AG08396 (cell line): ENCODE data around the gene TMEM101.
"Not testable (repeated sequence)": the region's sequence is repeated elsewhere in the genome, so short reads cannot be mapped to it uniquely, and the experiment has no call there.

Source experiments
- DNase-seq: peaks from one replicate; pipeline ENCODE4 v3.0.0; 2012; ENCODE audit warnings: low spot score, mixed read lengths

Gene TMEM101

DNA sequence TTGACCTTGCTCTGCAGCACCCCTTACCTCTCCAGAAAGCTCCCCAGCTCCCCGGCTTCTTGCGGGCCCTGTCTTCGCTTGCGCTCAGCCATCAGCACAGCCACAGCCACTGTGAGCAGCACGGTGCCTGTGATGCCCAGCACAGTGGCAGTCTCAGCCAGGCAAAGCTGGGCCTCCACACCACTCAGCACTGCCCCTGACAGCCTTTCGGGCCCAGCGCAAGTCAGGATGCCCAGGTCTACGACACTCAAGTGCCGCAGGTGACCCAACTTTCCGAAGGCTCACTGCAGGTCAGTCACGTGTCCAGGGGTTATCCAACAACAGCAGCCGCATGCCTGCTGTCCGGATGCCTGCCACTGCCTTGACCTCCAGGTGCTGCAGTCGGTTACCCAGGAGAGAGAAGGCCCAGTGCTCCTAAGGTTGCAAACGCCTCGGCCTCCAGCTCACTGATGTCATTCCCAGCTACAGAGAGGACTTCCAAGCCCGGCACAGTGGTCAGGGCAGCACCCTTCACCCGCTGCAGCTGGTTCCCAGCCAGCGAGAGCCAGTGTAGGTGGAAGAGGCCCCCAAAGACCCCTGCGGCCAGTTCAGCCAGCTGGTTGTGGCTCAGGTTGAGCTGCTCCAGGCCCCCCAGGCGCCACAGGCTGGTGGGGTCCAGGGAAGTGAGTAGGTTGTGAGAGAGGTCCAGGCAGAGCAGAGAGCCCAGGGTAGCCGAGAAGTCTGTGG lies 8.9 kb upstream of the TMEM101 start:
- no peak for DNase-seq

DNA sequence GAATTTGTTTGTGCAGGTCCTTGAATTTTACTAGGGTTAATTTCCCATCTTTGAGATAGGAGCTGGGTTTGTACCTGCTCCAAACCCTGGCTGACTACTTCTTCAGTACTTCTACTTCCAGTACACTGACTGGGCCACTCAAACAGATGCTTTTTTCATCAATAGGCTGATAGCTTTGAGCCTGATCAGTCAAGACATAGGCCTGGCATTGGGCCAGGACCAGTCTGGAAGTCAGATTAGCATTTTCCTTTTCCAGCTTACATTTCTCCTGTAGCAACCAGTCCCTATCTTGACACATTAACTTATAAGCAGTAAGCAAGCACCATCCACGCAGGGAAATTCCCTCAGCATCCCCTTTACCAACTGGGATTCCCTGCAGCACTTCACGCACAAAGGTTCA lies 7.5 kb upstream of the TMEM101 start:
- no peak for DNase-seq

DNA sequence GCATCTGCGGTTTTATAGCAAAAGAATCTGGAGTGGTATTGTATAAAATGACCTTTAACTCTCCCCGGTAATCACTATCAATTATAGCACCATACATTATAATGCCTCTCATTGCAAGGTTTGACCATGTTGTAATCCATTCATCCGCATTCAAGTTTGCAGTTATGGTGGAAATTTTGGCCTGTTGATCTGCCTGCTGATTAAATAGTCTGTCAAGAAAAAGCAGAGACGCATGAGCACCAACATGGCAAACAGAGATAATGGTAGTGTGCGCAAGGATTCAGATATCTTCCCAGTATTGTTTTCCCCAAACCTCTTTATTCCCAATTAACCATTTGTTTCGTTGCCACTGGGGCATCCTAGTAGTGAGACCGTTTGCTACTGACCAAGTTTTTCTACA lies 6.5 kb upstream of the TMEM101 start:
- not testable (repeated sequence) for DNase-seq

GRCh38 chr17:44014133-44014436 lies 678 bp downstream of the TMEM101 start:
- DNase-seq = no peak

DNA sequence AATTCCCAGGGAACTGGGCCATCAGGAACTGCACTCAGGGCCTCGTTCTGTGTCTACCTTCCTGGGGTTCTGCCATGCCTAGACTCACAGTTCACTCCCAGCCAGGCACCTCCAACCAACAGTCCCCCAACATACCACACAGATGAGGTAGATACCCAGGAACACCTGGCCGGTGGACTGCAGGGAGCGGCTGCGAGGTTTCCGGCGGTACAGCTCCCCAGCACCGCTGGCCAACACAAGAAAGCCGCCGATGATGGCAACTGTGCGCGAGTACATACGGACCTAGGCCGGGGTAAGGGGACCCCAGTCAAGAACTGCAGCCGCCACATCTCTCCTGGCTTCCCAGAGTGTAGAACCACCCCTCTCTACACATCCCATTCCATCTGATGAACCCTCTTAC lies 1.9 kb downstream of the TMEM101 start:
- DNase-seq = no peak

DNA sequence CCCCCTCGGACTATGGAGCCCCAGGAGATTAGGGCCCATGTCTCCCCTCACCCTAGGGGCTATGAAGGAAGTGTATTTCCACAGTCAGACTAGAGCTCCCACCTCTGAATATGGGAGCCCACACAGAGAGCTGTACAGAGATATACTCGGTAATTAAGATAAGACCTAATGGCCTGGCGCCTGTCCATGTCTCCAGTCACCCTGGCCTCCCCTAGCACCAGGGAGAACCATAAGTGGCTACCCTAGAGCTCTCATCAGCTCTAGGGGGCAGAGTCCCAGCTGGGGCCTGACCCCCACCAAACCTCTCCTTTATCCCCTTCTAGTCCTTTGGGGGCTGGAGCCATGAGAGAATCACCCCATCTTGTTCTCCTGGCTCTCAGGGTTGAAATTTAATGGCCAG lies 2.4 kb downstream of the TMEM101 start:
- DNase-seq = no peak

DNA sequence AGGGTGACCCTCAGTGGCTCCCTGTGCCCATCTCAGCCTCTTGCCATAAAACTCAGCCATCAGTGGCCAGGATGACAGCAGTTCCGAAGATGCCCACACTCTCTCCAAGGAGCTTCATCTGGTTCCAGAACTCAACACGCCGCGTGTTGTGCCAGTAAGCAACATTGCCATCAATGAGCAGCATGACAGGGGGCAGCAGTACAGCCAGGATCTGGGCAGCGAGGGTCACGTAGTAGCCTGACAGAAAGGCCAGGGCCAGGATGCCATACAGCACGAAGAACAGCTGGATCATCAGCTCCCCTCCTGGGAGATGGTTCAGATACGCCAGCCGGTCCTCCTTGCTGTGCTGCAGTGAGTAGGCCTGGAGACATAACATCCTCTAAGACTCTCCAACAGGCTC lies 2.9 kb downstream of the TMEM101 start:
- no peak for DNase-seq

- peak; percentile 67 for DNase-seq
Observed at GRCh38 chr17:44010966-44011647, 3.7 kb downstream of the TMEM101 start.

DNA sequence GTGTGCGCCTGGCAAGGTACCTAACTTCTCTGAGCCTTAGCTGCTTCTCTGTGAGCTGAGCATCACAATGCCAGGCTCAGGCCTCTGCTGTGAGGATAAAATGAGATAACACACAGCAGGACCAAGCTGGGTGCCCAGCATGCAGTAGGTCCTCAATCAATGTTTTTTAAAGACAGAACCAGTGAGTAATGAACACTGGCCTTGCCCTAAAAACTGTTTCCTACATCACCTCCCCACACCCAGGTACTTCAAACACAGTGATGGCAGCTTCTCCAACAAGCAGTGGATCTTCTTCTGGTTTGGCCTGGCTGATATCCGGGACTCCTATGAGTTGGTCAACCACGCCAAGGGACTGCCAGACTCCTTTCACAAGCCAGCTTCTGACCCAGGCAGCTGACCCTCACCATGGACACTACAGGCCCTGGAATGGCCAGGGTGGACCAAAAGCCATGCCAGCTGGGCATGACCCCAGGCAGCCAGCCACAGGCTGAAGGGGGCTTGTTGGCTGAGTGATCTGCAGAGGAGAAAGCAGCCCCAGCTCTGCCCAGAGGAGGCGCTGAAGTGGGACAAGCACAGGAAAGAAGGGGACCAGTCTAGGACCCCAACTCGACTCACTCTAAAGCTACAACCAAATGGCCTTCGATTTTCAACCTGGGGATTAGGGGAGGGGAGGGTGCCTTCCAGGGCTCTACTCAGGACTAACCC lies 6.4 kb downstream of the TMEM101 start:
- no peak for DNase-seq

DNA sequence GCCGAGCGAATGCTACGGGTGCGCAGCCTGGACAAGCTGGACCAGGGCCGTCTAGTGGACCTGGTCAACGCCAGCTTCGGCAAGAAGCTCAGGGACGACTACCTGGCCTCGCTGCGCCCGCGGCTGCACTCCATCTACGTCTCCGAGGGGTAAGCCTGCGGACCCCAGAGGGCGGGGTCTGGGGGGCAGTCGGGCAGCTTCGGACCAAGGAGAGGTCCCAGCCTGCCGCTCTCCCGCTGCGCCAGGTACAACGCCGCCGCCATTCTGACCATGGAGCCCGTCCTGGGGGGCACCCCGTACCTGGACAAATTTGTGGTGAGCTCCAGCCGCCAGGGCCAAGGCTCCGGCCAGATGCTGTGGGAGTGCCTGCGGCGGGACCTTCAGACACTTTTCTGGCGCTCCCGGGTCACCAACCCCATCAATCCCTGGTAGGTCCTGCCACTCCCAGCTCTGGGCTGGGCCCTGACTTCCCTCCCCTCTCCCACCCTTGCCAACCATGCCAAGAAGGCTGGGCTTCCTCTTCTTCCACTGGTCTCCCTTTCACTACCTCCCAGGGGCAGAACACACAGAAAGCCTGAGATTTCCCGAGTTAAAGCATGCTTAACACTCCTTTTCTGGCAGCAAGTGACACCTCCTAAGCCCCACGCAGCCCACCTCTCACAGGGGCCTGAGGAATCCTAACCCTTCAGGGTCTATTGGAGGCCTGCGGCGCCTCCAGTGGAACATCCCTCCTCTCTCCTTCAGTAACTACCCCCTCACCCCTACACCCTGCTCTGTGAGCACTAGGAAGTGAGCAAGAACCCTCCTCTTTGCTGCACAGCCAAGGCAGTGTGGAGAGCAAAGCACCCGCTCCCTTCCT lies 7.2 kb downstream of the TMEM101 start:
- DNase-seq = no peak

DNA sequence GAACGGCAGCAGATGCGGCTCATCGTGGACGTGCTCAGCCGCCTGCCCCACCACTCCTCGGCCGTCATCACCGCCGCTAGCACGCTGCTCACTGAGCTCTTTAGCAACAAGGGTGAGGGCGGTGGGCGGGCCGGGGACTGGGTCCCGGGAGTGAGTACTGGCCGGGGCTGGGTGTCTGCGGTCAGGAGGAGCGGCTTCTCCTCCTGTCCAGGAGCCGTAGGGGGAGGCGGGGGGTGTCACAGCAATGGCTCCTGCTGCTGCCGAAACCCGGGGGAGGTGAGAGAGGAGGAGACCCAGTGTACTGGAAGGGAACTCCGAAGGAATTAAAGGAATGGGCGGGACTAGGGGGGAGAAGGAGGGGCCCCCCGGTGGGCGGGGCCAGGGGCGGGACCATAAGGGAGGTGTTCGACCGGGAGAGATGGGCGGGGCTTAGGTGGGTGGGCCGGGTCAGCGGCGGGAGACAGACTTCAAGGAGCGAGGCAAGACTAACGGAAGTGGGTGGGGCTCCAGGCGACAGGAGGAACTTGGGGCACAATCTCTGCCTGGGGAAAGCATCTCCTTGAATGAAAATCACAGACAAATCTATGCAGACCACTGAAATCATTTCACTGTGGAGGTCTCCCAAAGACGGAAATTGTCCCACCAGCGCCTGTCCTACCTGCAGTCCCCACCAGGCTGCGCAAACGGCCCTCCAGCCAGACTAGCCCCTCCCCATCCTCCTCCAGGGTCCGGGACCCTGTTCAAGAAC lies 8.0 kb downstream of the TMEM101 start:
- DNase-seq = peak; percentile 98

DNA sequence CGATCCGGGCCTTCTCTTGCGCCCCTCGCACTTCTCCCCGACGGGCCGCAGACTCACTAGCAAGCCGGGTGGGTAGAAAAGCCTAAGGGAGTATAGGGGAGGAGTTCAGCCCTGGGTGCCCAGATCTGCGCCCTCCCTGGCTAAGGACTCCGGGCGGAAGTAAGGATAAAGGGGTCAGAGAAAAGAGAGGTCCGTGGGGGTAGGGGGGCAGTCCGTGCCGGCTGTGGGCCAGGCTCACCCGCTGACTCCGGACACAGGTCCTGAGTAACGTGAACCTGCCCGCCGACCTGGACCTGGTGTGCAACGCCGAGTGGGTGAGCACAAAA lies 8.5 kb downstream of the TMEM101 start:
- DNase-seq = no peak

DNA sequence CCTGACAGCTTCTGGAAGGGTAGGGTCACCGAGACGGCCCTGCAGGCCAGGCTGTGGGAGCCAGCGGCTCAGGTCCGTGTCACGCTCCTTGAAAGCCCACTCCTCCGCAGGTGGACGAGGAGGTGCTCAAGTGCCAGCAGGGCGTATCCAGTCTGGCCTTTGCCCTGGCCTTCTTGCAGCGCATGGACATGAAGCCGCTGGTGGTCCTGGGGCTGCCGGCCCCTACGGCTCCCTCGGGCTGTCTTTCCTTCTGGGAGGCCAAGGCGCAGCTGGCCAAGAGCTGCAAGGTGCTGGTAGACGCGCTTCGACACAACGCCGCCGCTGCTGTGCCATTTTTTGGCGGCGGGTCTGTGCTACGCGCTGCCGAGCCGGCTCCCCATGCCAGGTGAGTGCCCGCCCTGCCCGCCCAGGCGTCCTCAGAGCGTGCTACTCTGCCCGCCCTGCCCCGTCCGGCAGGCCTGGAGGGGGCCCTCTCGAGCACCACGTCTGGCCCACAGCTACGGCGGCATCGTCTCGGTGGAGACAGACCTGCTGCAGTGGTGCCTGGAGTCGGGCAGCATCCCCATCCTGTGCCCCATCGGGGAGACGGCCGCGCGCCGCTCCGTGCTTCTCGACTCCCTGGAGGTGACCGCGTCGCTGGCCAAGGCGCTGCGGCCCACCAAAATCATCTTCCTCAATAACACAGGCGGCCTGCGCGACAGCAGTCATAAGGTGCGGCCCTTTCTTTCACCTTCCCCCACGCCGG lies 9.1 kb downstream of the TMEM101 start:
- DNase-seq = no peak

DNA sequence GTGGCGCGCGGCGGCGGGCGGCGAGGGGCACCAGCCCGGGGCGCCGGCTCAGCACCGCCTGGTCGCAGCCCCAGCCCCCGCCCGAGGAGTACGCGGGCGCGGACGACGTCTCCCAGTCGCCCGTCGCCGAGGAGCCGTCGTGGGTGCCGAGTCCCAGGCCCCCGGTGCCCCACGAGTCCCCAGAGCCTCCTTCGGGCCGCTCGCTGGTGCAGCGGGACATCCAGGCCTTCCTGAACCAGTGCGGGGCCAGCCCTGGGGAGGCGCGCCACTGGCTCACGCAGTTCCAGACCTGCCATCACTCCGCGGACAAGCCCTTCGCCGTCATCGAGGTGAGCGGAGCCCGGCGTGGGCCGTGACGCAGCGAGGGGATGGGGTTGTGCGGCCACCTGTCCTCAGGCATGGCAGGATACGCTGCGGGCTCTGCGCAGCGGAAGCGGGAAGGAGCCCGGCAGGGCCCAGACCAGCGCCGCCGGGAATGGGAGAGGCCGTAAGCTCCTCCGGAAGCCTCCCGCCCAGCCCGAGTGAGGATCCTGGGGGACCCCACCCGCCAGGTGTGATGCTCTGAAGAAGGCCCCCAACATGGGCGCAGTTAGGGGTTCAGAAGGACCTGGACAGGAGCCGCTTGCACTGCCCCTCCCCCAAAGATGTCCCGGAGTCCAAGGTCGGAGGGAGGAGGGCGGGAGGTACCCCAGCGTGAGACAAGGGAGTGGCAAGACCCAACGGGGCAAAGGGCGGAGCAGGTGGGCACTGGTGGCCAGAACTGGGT lies 9.8 kb downstream of the TMEM101 start:
- DNase-seq = no peak

GRCh38 chr17:44004077-44004760 lies 10.5 kb downstream of the TMEM101 start, which contains the start of gene NAGS:
NAGS (plus strand) TSS chr17:44004622; CDS start chr17:44004664, 42 bp downstream.
- no peak for DNase-seq

- DNase-seq = peak; percentile 54
Observed at GRCh38 chr17:44002141-44002848, 12.5 kb downstream of the TMEM101 start.

DNA sequence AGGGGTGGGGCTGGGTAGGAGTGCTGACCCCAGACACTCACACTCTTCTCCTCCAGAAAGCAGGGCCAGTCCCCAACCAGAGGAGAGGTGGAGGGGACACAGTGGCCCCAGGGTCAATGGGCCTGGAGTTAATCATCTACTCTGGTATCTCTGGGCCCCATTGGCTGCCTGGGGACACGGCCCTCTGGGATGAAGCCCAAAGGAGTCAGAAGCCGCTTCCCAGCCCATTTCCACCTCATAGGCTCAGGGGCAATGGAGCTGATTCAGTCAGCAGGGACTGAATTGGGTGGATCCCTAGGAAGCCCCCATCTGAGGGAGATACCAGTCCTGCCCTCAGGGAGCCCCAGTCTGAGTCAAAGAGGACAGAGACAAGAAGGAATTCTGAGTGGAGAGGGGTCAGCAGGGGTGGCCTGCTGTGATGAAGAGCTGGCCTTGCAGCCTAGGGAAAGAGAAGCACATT lies 13.3 kb downstream of the TMEM101 start:
- no peak for DNase-seq

DNA sequence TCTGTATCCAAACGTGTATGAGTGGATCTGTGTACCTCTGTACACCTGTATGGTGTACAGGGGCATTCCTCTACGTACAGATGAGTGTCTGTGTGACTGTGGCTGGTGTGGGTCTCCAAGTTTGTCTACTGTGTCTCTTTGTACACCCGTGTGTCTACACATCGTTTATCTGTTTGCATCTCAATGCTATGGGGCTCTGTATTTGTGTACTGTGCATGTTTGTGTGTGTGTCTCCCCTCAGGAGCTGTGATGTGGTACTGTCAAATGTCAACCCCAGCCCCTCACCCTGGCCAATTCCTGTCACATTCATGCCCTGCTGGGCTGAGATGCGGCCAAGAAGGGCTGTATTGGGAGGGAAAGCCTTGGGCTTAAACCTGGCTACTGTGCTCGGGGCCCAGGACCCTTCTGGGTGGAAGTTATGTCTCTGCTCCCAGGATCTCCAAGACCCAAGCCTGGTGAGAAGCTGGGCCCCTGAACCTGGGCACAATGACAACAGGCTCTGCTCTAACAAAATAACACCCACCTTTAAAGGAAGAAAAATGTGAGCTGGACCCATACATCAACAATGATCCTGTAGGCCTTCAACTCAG lies 13.8 kb downstream of the TMEM101 start:
- DNase-seq = no peak
